DOHH2 (cell line): ENCODE measurements around the gene RBP2.

ENCODE experiments used
- H3F3A ChIP-seq: fragments of 200-600 bp; sonication (generic), shearing (Covaris generic); 2 replicates; pipeline ENCODE4 v1.6.0; 2016; ENCODE audit warnings: antibody characterized with exemption, mild to moderate bottlenecking; ENCODE audit not compliant: control insufficient read depth, insufficient read depth
- H3K27ac ChIP-seq: fragments of 200-600 bp; sonication (generic); 2 replicates; pipeline ENCODE4 v1.5.1; 2014; ENCODE audit warnings: low read depth, mild to moderate bottlenecking, low read length, moderate library complexity
- H3K27me3 ChIP-seq: fragments of 200-600 bp; sonication (generic); 2 replicates; pipeline ENCODE4 v1.6.1; 2014; ENCODE audit warnings: mild to moderate bottlenecking, low read length, mixed read lengths; ENCODE audit not compliant: control insufficient read depth
- H3K36me3 ChIP-seq: fragments of 200-600 bp; sonication (generic); 2 replicates; pipeline ENCODE4 v1.6.1; 2014; ENCODE audit warnings: mild to moderate bottlenecking, low read length, moderate library complexity, mixed read lengths; ENCODE audit not compliant: control insufficient read depth
- H3K4me1 ChIP-seq: fragments of 200-600 bp; sonication (generic); 2 replicates; pipeline ENCODE4 v1.6.1; 2014; ENCODE audit warnings: mild to moderate bottlenecking, low read length, mixed read lengths; ENCODE audit not compliant: control insufficient read depth
- H3K4me2 ChIP-seq: fragments of 200-600 bp; sonication (generic); 2 replicates; pipeline ENCODE4 v1.6.0; 2014; ENCODE audit warnings: mild to moderate bottlenecking, low read length, moderate library complexity
- H3K4me3 ChIP-seq: fragments of 200-600 bp; sonication (generic); 2 replicates; pipeline ENCODE4 v1.5.1; 2014; ENCODE audit warnings: mild to moderate bottlenecking, low read length, mixed read lengths
- H3K79me2 ChIP-seq: fragments of 200-600 bp; sonication (generic); 2 replicates; pipeline ENCODE4 v1.6.1; 2014; ENCODE audit warnings: mild to moderate bottlenecking, low read length, mixed read lengths; ENCODE audit not compliant: control insufficient read depth
- H3K9me2 ChIP-seq: fragments of 200-600 bp; sonication (generic); replicated peaks from 2 replicates; pipeline ENCODE4 v1.6.1; 2014; ENCODE audit warnings: mild to moderate bottlenecking, low read length, mixed read lengths; ENCODE audit not compliant: control insufficient read depth
- H3K9me3 ChIP-seq: fragments of 200-600 bp; sonication (generic); 2 replicates; pipeline ENCODE4 v1.6.1; 2014; ENCODE audit warnings: antibody characterized with exemption, low read length, mixed read lengths; ENCODE audit not compliant: control insufficient read depth, insufficient read depth
- H4K20me1 ChIP-seq: fragments of 200-600 bp; sonication (generic); 2 replicates; pipeline ENCODE4 v1.6.0; 2014; ENCODE audit warnings: low read depth, mild to moderate bottlenecking, antibody characterized with exemption, low read length, moderate library complexity; ENCODE audit not compliant: control insufficient read depth, insufficient read depth
- EZH2phosphoT487 ChIP-seq: fragments of 200-600 bp; sonication (generic); IDR thresholded peaks from 2 replicates; pipeline ENCODE4 v1.6.1; 2017; ENCODE audit warnings: borderline replicate concordance, mild to moderate bottlenecking, antibody characterized with exemption, low read length, moderate library complexity, mixed read lengths
- TF ChIP-seq, protein P1 (sequence below): fragments of 200-600 bp; sonication (generic); IDR thresholded peaks from one replicate; pipeline ENCODE4 v1.5.1; 2014; ENCODE audit warnings: antibody characterized with exemption, mild to moderate bottlenecking, low read depth, low read length; ENCODE audit not compliant: poor library complexity, severe bottlenecking

Gene RBP2

DNA sequence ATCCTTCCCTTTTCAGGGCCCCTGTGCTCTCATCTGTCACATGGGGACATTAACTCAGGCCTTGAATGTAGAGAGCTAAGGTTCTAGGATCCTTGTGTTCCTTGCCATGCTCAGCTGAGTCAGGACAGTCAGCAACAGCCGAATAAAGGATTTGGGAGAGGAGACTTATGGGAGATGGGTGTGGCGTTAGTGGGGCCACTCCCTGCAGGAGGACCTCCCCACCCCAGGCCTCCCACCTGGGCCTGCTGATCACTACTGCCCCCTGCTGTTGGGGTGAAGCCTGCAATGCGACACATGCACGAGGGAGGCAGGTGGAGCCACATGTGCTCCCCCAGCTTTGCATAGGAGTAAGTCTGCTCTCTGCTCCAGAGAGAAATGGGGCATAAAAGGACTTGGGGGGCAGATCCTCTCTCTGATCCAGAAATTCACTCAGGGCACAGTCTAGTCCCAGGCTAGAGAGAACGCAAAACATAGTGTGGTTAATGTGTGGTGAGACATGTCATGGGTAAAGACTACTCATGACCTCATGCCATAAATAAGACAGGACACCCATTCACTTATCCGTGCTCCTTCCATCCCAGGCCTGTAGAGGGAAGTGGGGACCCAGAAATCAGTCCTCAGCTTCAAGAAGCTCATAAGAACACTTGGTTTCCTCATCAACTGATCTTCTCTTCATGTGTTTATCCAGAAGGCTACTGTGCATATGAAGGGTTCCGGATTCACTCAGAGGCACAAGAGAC, 43.9 kb upstream of the RBP2 start:
- no peaks in the 10 kb centered on the region for H3F3A ChIP-seq
- TF ChIP-seq, protein P1, sequence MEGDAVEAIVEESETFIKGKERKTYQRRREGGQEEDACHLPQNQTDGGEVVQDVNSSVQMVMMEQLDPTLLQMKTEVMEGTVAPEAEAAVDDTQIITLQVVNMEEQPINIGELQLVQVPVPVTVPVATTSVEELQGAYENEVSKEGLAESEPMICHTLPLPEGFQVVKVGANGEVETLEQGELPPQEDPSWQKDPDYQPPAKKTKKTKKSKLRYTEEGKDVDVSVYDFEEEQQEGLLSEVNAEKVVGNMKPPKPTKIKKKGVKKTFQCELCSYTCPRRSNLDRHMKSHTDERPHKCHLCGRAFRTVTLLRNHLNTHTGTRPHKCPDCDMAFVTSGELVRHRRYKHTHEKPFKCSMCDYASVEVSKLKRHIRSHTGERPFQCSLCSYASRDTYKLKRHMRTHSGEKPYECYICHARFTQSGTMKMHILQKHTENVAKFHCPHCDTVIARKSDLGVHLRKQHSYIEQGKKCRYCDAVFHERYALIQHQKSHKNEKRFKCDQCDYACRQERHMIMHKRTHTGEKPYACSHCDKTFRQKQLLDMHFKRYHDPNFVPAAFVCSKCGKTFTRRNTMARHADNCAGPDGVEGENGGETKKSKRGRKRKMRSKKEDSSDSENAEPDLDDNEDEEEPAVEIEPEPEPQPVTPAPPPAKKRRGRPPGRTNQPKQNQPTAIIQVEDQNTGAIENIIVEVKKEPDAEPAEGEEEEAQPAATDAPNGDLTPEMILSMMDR: peak; percentile 66
- TF ChIP-seq EZH2phosphoT487: no peak

DNA sequence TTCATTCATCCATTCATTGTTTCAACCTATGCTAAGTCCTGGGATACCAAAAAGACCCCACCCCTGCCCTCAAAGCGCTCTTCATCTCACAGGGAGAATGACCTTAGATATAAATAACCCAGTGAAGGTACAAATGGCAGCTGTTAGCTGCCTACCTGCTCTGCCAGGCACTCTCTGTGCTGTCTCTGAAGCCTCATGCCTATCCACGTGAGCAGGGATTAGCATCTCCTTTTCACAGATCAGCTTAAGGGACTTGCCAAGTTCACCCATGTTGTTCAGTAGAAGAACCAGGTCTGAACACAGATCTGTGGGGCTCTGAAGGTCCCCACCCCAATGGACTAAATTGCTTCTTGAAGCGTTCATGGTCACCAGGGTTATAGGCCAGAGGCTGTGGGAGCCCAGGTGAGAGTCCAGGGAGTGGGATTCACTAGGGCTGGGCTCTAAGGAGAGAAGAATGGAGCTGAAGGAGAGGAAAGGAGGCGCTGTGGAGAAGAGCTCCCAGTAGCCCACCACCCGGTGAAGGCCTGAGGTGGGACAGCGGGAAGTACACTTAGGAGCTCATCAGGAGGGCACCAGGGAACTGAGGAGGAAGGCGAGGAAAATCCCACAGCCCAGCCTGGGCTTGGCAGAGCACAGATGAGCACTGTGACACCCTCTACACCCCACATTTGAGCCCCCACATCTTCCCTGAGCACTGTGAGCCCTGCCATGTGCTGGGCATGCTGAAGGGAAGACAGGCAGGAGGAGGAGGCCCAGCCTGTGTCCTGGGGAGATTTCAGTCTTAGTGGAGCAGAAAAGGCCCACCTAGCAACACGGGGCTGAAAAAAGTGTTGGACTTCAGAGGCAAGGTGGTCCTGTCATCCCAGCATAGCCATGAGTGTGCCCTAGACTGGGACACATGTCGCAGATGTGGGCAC, 42.9 kb upstream of the RBP2 start:
- Histone ChIP-seq H3K4me2 (no peak overlapping the region), H3K27ac (no peak overlapping the region)
- no peak for TF ChIP-seq EZH2phosphoT487
- TF ChIP-seq, protein P1: no peak

More for the DNA sequence above, 43.9 kb upstream of the RBP2 start:
- H3K9me3 ChIP-seq: no peaks in the 10 kb centered on the region
- H3K9me2 ChIP-seq: no peaks in the 10 kb centered on the region
- H3K4me1 ChIP-seq: peaks cover 13% of the 10 kb centered on the region
- H3K4me2 ChIP-seq: no peak overlapping the region
- H3K27me3 ChIP-seq: no peaks in the 10 kb centered on the region
- H3K4me3 ChIP-seq: no peak overlapping the region
- H3K27ac ChIP-seq: no peak overlapping the region
- H4K20me1 ChIP-seq: no peaks in the 10 kb centered on the region
- H3K36me3 ChIP-seq: no peaks in the 10 kb centered on the region
- H3K79me2 ChIP-seq: no peaks in the 10 kb centered on the region

DNA sequence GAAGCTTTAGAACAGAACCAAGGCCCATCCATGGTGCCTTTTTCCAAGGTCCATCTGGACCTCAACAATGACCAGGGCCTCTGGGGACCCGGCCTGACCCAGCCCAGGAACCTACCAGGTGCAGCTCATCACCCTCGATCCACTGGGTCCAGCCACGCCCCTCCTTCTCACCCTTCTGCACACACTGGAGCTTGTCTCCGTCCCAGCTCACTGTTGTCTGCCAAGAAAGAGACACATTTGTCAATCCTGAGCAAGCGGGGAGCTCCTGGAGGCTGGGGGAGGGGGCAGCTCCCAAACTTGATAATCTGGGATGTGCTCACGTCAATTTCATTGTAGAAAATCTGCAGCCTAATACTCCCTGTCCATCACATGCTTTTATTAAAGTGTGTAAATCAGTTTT, 42.0 kb upstream of the RBP2 start:
- Histone ChIP-seq H3F3A (no peaks in the 10 kb centered on the region), H3K4me1 (peaks cover 13% of the 10 kb centered on the region), H4K20me1 (no peaks in the 10 kb centered on the region), H3K27me3 (no peaks in the 10 kb centered on the region), H3K9me2 (no peaks in the 10 kb centered on the region), H3K4me2 (no peak overlapping the region), H3K36me3 (no peaks in the 10 kb centered on the region), H3K4me3 (no peak overlapping the region), H3K9me3 (no peaks in the 10 kb centered on the region), H3K27ac (no peak overlapping the region), H3K79me2 (no peaks in the 10 kb centered on the region)
- no peak for TF ChIP-seq EZH2phosphoT487
- TF ChIP-seq, protein P1: no peak

More for the DNA sequence above, 42.9 kb upstream of the RBP2 start:
- no peaks in the 10 kb centered on the region for H3K27me3 ChIP-seq
- H3K79me2 ChIP-seq: no peaks in the 10 kb centered on the region
- H3K36me3 ChIP-seq: no peaks in the 10 kb centered on the region
- no peaks in the 10 kb centered on the region for H3K9me3 ChIP-seq
- H3K9me2 ChIP-seq: no peaks in the 10 kb centered on the region
- no peaks in the 10 kb centered on the region for H3F3A ChIP-seq
- no peak overlapping the region for H3K4me3 ChIP-seq
- no peaks in the 10 kb centered on the region for H4K20me1 ChIP-seq
- peaks cover 13% of the 10 kb centered on the region for H3K4me1 ChIP-seq
